Thoracic aorta (tissue), 2 donors: ENCODE data around the gene C5orf22. TPM values are rescaled to one million over a fixed set of nuclear protein-coding genes. Genes with fewer than 3 reads are reported as not detected.

Experiments
- ATAC-seq: fragments of 150-250 bp; one replicate; pipeline ENCODE4 v1.8.0; 2017; ENCODE audit warnings: low read depth; ENCODE audit not compliant: insufficient number of reproducible peaks, low FRiP score
- DNase-seq: peaks from one replicate; pipeline ENCODE4 v3.0.0-alpha.2; 2020; ENCODE audit warnings: low spot score
- H3K27ac ChIP-seq, 2 donors: fragments of 200-600 bp; sonication (generic); 1 replicate in 1 of 2; 2 replicates in 1 of 2; pipeline ENCODE4 v1.5.1; 2016; ENCODE audit warnings: mild to moderate bottlenecking in 2 of 2, moderate library complexity in 2 of 2
- H3K27me3 ChIP-seq: fragments of 200-600 bp; sonication (generic); replicated peaks from 2 replicates; pipeline ENCODE4 v1.6.0; 2016; ENCODE audit warnings: mild to moderate bottlenecking; ENCODE audit not compliant: insufficient read depth
- H3K36me3 ChIP-seq: fragments of 200-600 bp; sonication (generic); one replicate; pipeline ENCODE4 v1.5.1; 2016
- H3K4me1 ChIP-seq, 2 donors: fragments of 200-600 bp; sonication (generic); 1 replicate in 1 of 2; 2 replicates in 1 of 2; pipeline versions ENCODE4 v1.5.1 to v1.6.0; 2016; ENCODE audit warnings: low read depth in 2 of 2, mild to moderate bottlenecking in 1 of 2; ENCODE audit not compliant: control insufficient read depth in 1 of 2
- H3K4me3 ChIP-seq: fragments of 200-600 bp; sonication (generic); 2 replicates; pipeline ENCODE4 v1.5.1; 2016; ENCODE audit warnings: mild to moderate bottlenecking
- H3K9me3 ChIP-seq: fragments of 200-600 bp; sonication (generic); 2 replicates; pipeline ENCODE4 v1.5.1; 2016
- total RNA-seq, 2 donors: library from RNA; depleted of rRNA; stranded (reverse); fragments of >200 nt; gene quantifications; one replicate each; pipeline versions ENCODE4 v1.1.0 to v1.2.3, GENCODE V29; 2016
- TF ChIP-seq, protein P1 (sequence below): fragments of 200-600 bp; sonication (generic); IDR thresholded peaks from one replicate; pipeline ENCODE4 v1.5.1; 2019; ENCODE audit warnings: antibody characterized with exemption

Gene C5orf22
- total RNA-seq, 2 donors from 2014 or later, result 10.3 to 10.8 TPM

- DNase-seq (no peak), ATAC-seq (no peak)
- TF ChIP-seq, protein P1, sequence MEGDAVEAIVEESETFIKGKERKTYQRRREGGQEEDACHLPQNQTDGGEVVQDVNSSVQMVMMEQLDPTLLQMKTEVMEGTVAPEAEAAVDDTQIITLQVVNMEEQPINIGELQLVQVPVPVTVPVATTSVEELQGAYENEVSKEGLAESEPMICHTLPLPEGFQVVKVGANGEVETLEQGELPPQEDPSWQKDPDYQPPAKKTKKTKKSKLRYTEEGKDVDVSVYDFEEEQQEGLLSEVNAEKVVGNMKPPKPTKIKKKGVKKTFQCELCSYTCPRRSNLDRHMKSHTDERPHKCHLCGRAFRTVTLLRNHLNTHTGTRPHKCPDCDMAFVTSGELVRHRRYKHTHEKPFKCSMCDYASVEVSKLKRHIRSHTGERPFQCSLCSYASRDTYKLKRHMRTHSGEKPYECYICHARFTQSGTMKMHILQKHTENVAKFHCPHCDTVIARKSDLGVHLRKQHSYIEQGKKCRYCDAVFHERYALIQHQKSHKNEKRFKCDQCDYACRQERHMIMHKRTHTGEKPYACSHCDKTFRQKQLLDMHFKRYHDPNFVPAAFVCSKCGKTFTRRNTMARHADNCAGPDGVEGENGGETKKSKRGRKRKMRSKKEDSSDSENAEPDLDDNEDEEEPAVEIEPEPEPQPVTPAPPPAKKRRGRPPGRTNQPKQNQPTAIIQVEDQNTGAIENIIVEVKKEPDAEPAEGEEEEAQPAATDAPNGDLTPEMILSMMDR, result no peak
- no peaks in the 10 kb centered on the region for H3K27me3 ChIP-seq
- no peaks in the 10 kb centered on the region for H3K9me3 ChIP-seq
- no peak overlapping the region for H3K4me3 ChIP-seq
- H3K36me3 ChIP-seq, result no peaks in the 10 kb centered on the region
- H3K4me1 ChIP-seq, result no peaks in the 10 kb centered on the region
- no peak overlapping the region for H3K27ac ChIP-seq
Observed at GRCh38 chr5:31583129-31583528, 51.0 kb downstream of the C5orf22 start.

DNA sequence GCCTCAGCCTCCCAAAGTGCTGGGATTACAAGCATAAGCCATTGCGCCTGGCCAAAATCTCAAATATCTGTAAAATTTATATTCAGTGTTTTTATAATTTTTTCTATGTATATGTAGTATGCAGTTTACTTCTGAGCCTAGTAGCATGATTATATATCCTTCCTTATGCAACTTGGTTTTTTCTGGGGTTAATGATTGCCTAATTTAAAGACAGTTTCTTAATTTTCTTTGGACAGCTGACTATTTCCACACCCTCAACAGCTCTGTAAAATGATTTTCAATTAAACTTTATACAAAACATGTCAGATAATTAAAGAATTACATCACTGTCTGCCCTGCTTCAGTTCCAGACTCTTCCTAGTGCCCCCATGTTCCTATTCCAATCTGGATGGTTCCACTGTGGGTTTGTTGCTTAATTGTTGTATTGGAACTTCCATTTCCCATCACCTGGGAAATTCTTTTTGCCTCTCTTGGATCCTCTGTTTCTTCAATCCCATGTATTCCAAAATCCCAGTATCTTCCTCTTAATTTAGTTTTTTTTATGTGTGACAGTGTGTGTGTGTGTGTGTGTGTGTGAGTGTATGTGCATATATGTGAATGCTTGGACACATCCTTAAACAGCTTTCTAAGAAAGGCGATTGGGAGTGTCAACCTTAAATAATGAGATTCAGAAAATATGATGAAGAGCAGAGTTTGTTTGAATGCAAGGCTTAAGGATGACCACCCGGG is 53.2 kb downstream of the C5orf22 start:
- H3K27ac ChIP-seq, result no peak overlapping the region
- H3K27me3 ChIP-seq, result no peaks in the 10 kb centered on the region
- H3K9me3 ChIP-seq, result no peaks in the 10 kb centered on the region
- TF ChIP-seq, protein P1, result no peak
- no peaks in the 10 kb centered on the region for H3K36me3 ChIP-seq
- no peaks in the 10 kb centered on the region for H3K4me1 ChIP-seq
- ATAC-seq (no peak), DNase-seq (no peak)
- H3K4me3 ChIP-seq, result no peak overlapping the region

GRCh38 chr5:31585895-31586270 is 53.8 kb downstream of the C5orf22 start:
- Histone ChIP-seq H3K9me3 (no peaks in the 10 kb centered on the region), H3K27me3 (no peaks in the 10 kb centered on the region), H3K36me3 (no peaks in the 10 kb centered on the region), H3K4me3 (no peak overlapping the region), H3K27ac (no peak overlapping the region), H3K4me1 (no peaks in the 10 kb centered on the region)
- TF ChIP-seq, protein P1, result no peak
- ATAC-seq, result no peak
- DNase-seq, result no peak

- Histone ChIP-seq H3K27ac (no peak overlapping the region), H3K4me1 (no peaks in the 10 kb centered on the region), H3K4me3 (no peak overlapping the region), H3K36me3 (no peaks in the 10 kb centered on the region), H3K9me3 (no peaks in the 10 kb centered on the region), H3K27me3 (no peaks in the 10 kb centered on the region)
- DNase-seq, result no peak
- ATAC-seq, result no peak
- TF ChIP-seq, protein P1, result no peak
Observed at GRCh38 chr5:31587546-31587945, 55.4 kb downstream of the C5orf22 start.

- no peak for DNase-seq
Observed at GRCh38 chr5:31593665-31594064, 61.6 kb downstream of the C5orf22 start.

More at GRCh38 chr5:31593665-31594064, 61.6 kb downstream of the C5orf22 start:
- Histone ChIP-seq H3K4me3 (no peak overlapping the region), H3K27ac (no peak overlapping the region), H3K4me1 (no peaks in the 10 kb centered on the region), H3K9me3 (no peaks in the 10 kb centered on the region), H3K27me3 (no peaks in the 10 kb centered on the region), H3K36me3 (no peaks in the 10 kb centered on the region)
- no peak for ATAC-seq
- TF ChIP-seq, protein P1, result no peak
